PFSK-1 (cell line): ENCODE measurements around the gene CACNA1F.

Experiments used
- FOXP2 ChIP-seq: optimal IDR thresholded peaks from 2 replicates; pipeline ENCODE3; 2011; ENCODE audit warnings: borderline replicate concordance, control low read depth, inconsistent platforms; ENCODE audit not compliant: insufficient read depth; ENCODE audit errors: extremely low read length, extremely low read depth
- POLR2AphosphoS5 ChIP-seq: IDR thresholded peaks from 2 replicates; pipeline ENCODE4 v1.6.1; 2012; ENCODE audit warnings: low read depth, mild to moderate bottlenecking, control low read depth, low read length, moderate library complexity
- REST ChIP-seq, 2 experiments: IDR thresholded peaks; 2 replicates each; pipeline versions ENCODE4 v1.6.1 to v1.8.0; 2011 to 2012; ENCODE audit warnings: low read depth in 2 of 2, low read length in 2 of 2, control low read depth in 1 of 2, inconsistent platforms in 1 of 2, mild to moderate bottlenecking in 1 of 2, moderate library complexity in 1 of 2; ENCODE audit not compliant: insufficient read depth in 1 of 2
- SIN3A ChIP-seq: IDR thresholded peaks from 2 replicates; pipeline ENCODE4 v1.6.1; 2012; ENCODE audit warnings: mild to moderate bottlenecking, low read length, moderate library complexity, borderline replicate concordance; ENCODE audit not compliant: insufficient read depth
- TAF1 ChIP-seq: IDR thresholded peaks from 2 replicates; pipeline ENCODE4 v1.6.1; 2012; ENCODE audit warnings: low read length, control low read depth, borderline replicate concordance; ENCODE audit not compliant: insufficient read depth

CACNA1F gene

GRCh38 chrX:49262603-49263002 lies 29.5 kb upstream of the CACNA1F start:
- TF ChIP-seq TAF1 (no peak), SIN3A (no peak), REST (IDR thresholded peaks at IDR 0.05; ENCODE audit: insufficient read depth in 1 of 2, low read depth in 2 of 2, low read length in 2 of 2) (no peak), POLR2AphosphoS5 (no peak), FOXP2 (no peak)

GRCh38 chrX:49260221-49260985 lies 27.3 kb upstream of the CACNA1F start:
- TF ChIP-seq TAF1 (no peak), FOXP2 (no peak), SIN3A (no peak), POLR2AphosphoS5 (no peak), REST (IDR thresholded peaks at IDR 0.05; ENCODE audit: insufficient read depth in 1 of 2, low read depth in 2 of 2, low read length in 2 of 2) (no peak)

GRCh38 chrX:49258749-49259124 lies 25.6 kb upstream of the CACNA1F start:
- TF ChIP-seq FOXP2 (no peak), TAF1 (no peak), REST (IDR thresholded peaks at IDR 0.05; ENCODE audit: insufficient read depth in 1 of 2, low read depth in 2 of 2, low read length in 2 of 2) (no peak), SIN3A (no peak), POLR2AphosphoS5 (no peak)

- TF ChIP-seq TAF1 (no peak), FOXP2 (no peak), REST (IDR thresholded peaks at IDR 0.05; ENCODE audit: insufficient read depth in 1 of 2, low read depth in 2 of 2, low read length in 2 of 2) (no peak), POLR2AphosphoS5 (no peak), SIN3A (no peak)
Observed at GRCh38 chrX:49257846-49258748, 25.0 kb upstream of the CACNA1F start.
